GM19351 (cell line): ENCODE results near the gene TEX29.

Experiments
- ATAC-seq: cut with Tn5 transposase; IDR thresholded peaks from one replicate; pipeline ENCODE4 v1.9.1; 2021; ENCODE audit warnings: mild to moderate bottlenecking, moderate library complexity; ENCODE audit not compliant: unreplicated experiment

Gene TEX29

GRCh38 chr13:111322001-111322915, 1.8 kb downstream of the TEX29 start:
- no peak for ATAC-seq

- no peak for ATAC-seq
Observed at GRCh38 chr13:111322916-111323331, 2.5 kb downstream of the TEX29 start.

DNA sequence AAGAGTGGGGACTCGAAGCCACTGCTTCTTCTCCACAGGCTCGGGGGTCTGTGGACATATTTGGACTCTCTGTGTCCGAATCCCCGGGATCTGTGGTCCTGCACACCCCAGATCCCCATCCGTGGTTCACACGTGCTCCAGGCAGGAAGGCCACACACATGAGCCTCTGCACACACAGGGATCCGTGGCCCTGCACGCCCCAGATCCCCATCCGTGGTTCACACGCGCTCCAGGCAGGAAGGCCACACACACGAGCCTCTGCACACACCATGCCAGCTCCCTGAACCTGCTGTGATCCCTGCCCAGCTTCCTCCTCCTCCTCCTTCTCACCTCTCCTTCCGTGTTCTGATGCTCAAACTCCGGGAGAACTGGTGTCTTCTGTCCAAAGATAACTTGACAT, 3.1 kb downstream of the TEX29 start:
- no peak for ATAC-seq

- no peak for ATAC-seq
Observed at GRCh38 chr13:111323950-111324651, 3.7 kb downstream of the TEX29 start.

GRCh38 chr13:111324736-111325135, 4.3 kb downstream of the TEX29 start:
- no peak for ATAC-seq

- ATAC-seq, result no peak
Observed at GRCh38 chr13:111325146-111325890, 4.9 kb downstream of the TEX29 start.

- ATAC-seq, result no peak
Observed at GRCh38 chr13:111325941-111326620, 5.6 kb downstream of the TEX29 start.

- ATAC-seq, result no peak
Observed at GRCh38 chr13:111326621-111326965, 6.2 kb downstream of the TEX29 start.

DNA sequence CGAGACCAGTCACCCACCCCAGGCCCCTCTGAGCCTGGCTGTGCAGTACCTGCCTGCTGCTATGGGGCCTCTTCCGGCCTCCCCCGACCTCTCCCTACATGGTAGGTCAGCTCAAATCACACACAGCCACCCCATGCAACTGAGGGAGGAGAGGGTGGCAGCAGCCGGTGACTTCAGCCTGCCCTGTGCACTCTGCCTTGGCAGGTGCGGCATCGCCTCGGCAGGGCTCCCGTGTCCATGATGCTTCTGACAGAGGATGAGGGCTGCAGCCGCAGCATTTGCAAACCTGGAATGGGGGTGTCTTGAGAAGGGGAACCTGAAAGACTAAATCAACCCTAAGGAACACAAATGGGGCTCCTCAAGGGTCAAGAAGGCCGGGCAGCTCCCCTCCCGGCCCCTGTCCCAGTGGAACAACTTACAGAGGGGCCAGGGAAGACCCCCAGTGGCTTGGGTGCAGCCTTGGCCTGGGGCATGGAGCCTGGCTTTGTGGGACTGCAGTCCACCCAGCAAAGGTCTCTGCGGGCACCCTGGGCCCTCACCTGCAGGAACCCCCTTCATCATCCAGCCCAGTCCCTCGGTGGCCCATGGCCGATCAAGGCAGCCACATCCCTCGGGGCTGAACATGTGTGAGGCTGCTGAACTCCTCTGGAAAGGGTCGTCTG, 6.7 kb downstream of the TEX29 start:
- ATAC-seq, result no peak

DNA sequence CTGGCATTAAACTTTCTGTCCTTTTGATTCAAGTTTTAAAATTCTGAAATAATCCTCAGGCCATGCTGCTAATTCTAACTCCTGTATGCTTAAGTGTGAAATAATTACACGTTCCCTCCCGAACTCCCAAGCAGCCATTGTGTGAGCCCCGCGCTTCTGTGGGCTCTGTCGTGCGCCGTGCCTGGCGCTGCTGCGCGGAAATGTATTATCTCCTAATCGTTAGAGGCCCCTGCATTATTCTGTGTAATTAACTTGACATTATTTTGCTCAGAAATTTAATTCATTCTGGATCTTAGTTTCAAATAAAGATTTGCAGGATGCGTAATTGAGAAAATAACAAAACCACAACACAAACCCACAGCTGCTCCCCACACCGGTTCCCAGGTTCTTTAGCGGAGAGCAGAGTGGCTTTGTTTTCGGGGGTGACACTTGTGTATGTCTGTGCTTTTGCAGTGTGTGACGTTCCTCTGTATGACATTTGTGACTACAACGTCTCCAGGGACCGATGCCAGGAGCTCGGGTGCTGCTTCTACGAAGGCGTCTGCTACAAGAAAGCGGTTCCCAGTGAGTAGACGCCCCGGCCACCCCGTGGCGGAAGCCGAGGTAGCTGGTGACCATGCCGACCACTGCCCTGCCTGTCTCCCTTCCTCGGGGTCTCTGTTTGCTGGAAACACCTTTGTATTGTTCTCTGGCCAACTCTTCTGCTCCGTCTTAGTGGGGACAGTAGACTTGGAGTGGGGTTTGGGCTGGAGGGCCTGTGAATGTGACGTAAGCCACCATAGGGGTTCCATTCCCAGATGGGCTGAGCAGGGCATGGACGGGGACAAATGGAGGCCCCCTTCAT, 7.5 kb downstream of the TEX29 start:
- ATAC-seq, result no peak

GRCh38 chr13:111328574-111329410, 8.3 kb downstream of the TEX29 start:
- no peak for ATAC-seq

DNA sequence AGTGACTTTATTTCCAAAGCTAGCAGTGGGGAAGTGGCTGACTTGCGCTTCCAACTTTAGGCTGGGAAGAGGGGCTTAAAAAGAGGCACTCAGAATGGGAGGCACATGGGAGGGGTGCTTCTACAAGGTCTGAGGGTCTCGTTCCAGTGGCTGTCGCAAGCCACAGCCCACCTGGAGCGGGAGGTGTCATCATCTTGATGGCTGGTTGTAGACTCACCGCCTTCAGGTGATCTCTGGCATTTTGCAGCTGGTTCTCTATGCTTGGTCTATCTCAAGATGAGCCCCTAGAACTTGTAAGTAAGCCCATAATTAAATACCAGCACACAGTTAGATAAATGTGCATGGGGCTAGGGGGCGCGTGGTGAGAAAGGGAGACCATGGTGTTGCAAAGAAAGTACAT, 9.2 kb downstream of the TEX29 start:
- ATAC-seq, result no peak

GRCh38 chr13:111330066-111330610, 9.7 kb downstream of the TEX29 start:
- no peak for ATAC-seq

- no peak for ATAC-seq
Observed at GRCh38 chr13:111335298-111335697, 14.9 kb downstream of the TEX29 start.

DNA sequence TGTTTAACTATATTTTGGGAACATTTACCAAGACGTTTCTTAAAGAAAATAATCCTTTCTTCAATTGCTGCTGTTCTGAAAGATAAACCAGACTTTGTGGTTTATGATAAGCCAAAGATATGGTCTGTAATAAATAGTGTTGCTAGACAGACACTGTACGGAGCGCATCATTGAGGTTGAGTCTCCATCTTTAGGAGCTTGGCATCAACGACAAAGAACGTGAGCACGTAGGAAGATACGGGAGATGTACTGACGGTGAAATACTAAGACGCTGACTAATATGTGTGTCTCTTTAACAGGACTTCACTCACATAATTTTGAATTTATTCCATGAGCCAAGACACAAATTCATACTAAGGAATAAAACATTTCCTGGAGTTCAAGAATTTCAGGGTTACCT, 16.2 kb downstream of the TEX29 start:
- no peak for ATAC-seq

- no peak for ATAC-seq
Observed at GRCh38 chr13:111337206-111337605, 16.8 kb downstream of the TEX29 start.

DNA sequence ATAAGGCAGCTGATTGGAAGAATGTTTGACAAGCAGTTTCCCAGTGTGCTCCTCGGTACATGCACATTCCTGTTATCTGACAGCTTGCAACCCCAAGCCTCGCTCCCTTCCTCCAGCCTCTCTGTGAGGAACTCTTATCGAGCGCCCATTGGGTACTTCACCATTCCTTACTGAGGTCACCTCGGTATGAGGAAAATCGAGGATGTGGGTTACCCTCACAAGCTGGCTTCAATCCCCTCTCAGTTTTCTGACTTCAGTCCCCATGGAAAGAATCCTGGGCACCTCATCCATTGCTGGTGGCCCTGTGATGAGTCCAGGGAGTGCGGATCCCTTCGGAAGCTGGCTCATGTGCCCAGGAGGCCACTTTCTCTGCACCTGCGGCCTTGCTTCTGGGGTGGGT, 17.3 kb downstream of the TEX29 start:
- ATAC-seq, result no peak

DNA sequence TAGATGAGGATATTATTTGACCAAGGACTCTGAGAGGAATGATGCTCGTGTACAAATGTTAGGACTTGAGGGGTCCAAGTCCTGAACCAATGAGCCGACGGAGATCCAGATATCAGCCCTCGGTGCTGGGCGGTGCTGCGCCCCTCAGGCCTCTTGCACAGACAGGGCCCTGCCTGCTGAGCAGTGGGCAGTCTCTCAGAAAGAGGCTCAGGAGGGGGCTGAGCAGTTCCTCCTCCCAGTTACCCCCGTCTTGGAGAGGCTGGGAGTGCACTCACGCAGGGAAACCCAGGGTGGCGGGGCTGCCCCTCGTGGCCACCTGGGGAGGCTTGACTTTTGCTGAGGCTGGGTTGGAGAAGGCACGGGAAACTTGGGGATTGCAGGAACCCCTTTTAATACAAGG, 18.4 kb downstream of the TEX29 start:
- no peak for ATAC-seq
